Activated CD8-positive, alpha-beta T cell treated with anti-CD3 and anti-CD28 coated beads for 36 hours (primary cell): ENCODE measurements around the gene PROB1. TPM values are rescaled to one million over a fixed set of nuclear protein-coding genes. Genes with fewer than 3 reads are reported as not detected.
"Not testable (repeated sequence)": the region's sequence is repeated elsewhere in the genome, so short reads cannot be mapped to it uniquely, and the experiment has no call there.

Experiments used
- ATAC-seq: fragments of 200-7000 bp; cut with Tn5 transposase; one replicate; pipeline ENCODE4 v1.10.0; 2021; ENCODE audit warnings: mild to moderate bottlenecking, moderate library complexity
- CTCF ChIA-PET: fragments of 350-600 bp; sonication (Branson Sonifier 250); formaldehyde crosslinking; loops from one replicate; lab custom pipeline; 2021; ENCODE audit warnings: antibody characterized with exemption; lab: Charles Lee
- POLR2A ChIA-PET: fragments of 350-600 bp; sonication (Branson Sonifier 250); formaldehyde crosslinking; loops from one replicate; lab custom pipeline; 2021; ENCODE audit warnings: antibody characterized with exemption; lab: Charles Lee
- DNase-seq: peaks from one replicate; pipeline ENCODE4 v3.0.0-alpha.2; 2020
- H3K27ac Mint-ChIP-seq: one replicate; pipeline ENCODE4 v1.8.0; 2021; ENCODE audit warnings: mild to moderate bottlenecking, mixed read lengths
- H3K27me3 Mint-ChIP-seq: one replicate; pipeline ENCODE4 v1.8.0; 2021; ENCODE audit warnings: mixed read lengths
- H3K36me3 Mint-ChIP-seq: one replicate; pipeline ENCODE4 v1.8.0; 2021; ENCODE audit warnings: low read depth, mixed read lengths
- H3K4me1 Mint-ChIP-seq: one replicate; pipeline ENCODE4 v1.8.0; 2021; ENCODE audit warnings: low read depth, mixed read lengths
- H3K4me3 Mint-ChIP-seq: one replicate; pipeline ENCODE4 v1.8.0; 2021; ENCODE audit warnings: mild to moderate bottlenecking, moderate library complexity, mixed read lengths
- H3K9me3 Mint-ChIP-seq: one replicate; pipeline ENCODE4 v1.8.0; 2021; ENCODE audit warnings: mixed read lengths
- CTCF ChIP-seq: fragments of 200-600 bp; IDR thresholded peaks from one replicate; pipeline ENCODE4 v1.8.0; 2022; ENCODE audit warnings: antibody characterized with exemption, mild to moderate bottlenecking
- intact Hi-C: fragments of 100-400 bp; cut with micrococcal nuclease; formaldehyde crosslinking; loops from one replicate; pipeline ENCODE4 v1.10.0; 2022
- total RNA-seq, 2 experiments: library from RNA; stranded (reverse); gene quantifications; one replicate each; pipeline ENCODE4 v1.2.3, GENCODE V29; 2021

PROB1 gene
- total RNA-seq, 2 experiments from 2014 or later, result 3.9 to 4.1 TPM

DNA sequence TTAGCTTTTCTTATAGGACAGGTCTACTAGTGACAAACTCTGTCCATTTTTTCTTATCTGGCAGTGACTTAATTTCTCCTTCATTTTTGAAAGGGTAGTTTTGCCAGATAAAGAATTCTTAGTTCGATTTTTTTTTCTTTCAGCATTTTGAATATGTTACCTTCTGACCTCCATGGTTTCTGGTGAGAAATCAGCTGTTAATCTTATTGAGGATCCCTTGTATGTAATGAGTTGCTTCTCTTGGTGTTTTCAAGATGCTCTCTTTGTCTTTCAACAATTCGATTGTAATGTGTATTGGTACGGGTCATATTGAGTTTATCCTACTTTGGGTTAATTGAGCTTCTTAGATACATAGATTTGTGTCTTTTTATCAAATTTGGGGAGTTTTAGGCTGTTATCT lies 40.7 kb downstream of the PROB1 start:
- Mint-ChIP-seq H3K27me3 (no peaks in the 10 kb centered on the region), H3K4me1 (peaks cover 32% of the 10 kb centered on the region), H3K36me3 (peaks cover 15% of the 10 kb centered on the region), H3K27ac (peak overlapping the region; percentile 32), H3K9me3 (peaks cover 4% of the 10 kb centered on the region), H3K4me3 (no peak overlapping the region)
- DNase-seq (no peak), ATAC-seq (no peak)
- POLR2A ChIA-PET, result interaction anchor here (0.9 to 1.0 kb wide), 2 partner anchors 12 to 79 kb away, joined by 3 read pairs; no protein-coding TSS in a partner anchor
- intact Hi-C loops, result no loop called here
- TF ChIP-seq CTCF, result no peak
- CTCF ChIA-PET, result interaction anchor here (0.9 kb wide), 2 partner anchors 9 to 1002 kb away, joined by 3 read pairs; partner anchors contain the start of gene KDM3B

GRCh38 chr5:139347863-139348262 lies 47.0 kb downstream of the PROB1 start:
- H3K27me3 Mint-ChIP-seq, ATAC-seq, H3K4me3 Mint-ChIP-seq, POLR2A ChIA-PET, intact Hi-C loops, CTCF ChIA-PET, DNase-seq, H3K9me3 Mint-ChIP-seq, H3K27ac Mint-ChIP-seq: not testable (repeated sequence)
- Mint-ChIP-seq H3K36me3 (peaks cover 28% of the 10 kb centered on the region), H3K4me1 (peaks cover 44% of the 10 kb centered on the region)

- intact Hi-C loops, H3K4me3 Mint-ChIP-seq, DNase-seq, ATAC-seq, POLR2A ChIA-PET, H3K27me3 Mint-ChIP-seq, H3K9me3 Mint-ChIP-seq: not testable (repeated sequence)
- CTCF ChIA-PET, result interaction anchor here (0.7 to 1.2 kb wide), 3 partner anchors 46 to 77 kb away, joined by 3 to 4 read pairs (median 4); no protein-coding TSS in a partner anchor
- Mint-ChIP-seq H3K4me1 (peaks cover 45% of the 10 kb centered on the region), H3K27ac (peak overlapping the region; percentile 7), H3K36me3 (peaks cover 29% of the 10 kb centered on the region)
Observed at GRCh38 chr5:139345442-139345841, 49.5 kb downstream of the PROB1 start.

- no peaks in the 10 kb centered on the region for H3K27me3 Mint-ChIP-seq
- ChIA-PET CTCF (interaction anchor here (1.2 kb wide), 1 partner anchor 25 kb away, joined by 3 read pairs; no protein-coding TSS in a partner anchor), POLR2A (interaction anchor here (0.6 to 1.1 kb wide), 6 partner anchors 9 to 83 kb away, joined by 3 to 4 read pairs (median 3); partner anchors contain the start of gene MATR3)
- H3K9me3 Mint-ChIP-seq, result no peaks in the 10 kb centered on the region
- H3K4me1 Mint-ChIP-seq, result peaks cover 49% of the 10 kb centered on the region
- no peak for TF ChIP-seq CTCF
- H3K4me3 Mint-ChIP-seq, result peak overlapping the region; percentile 89
- no peak for DNase-seq
- peaks cover 29% of the 10 kb centered on the region for H3K36me3 Mint-ChIP-seq
- no peak for ATAC-seq
- intact Hi-C loops, result loop anchor here (5.0 kb wide), 1 partner anchor 48 kb away; no protein-coding TSS in a partner anchor
- H3K27ac Mint-ChIP-seq, result peak overlapping the region; percentile 55
Observed at GRCh38 chr5:139344177-139344576, 50.7 kb downstream of the PROB1 start.

DNA sequence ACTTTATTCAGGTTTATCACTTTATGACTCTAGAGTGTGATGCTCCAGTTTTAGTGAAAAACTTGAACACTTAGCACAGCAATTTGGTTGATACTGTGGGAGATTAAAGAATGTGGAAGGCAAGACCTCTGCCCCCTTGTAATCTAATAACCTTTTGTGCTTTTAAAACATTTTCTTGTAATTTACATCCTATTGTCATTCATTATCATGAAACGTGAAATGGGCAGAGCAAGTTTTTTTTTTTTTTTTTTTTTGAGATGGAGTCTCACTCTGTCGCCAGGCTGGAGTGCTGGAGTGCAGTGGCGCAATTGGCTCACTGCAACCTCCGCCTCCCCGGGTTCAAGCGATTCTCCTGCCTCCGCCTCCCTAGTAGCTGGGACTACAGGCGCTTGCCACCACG lies 51.4 kb downstream of the PROB1 start:
- no peaks in the 10 kb centered on the region for H3K27me3 Mint-ChIP-seq
- H3K4me1 Mint-ChIP-seq, result peaks cover 45% of the 10 kb centered on the region
- CTCF ChIA-PET, result no interaction called here

More for the DNA sequence above, 51.4 kb downstream of the PROB1 start:
- Mint-ChIP-seq H3K9me3 (no peaks in the 10 kb centered on the region), H3K27ac (peak overlapping the region; percentile 95), H3K36me3 (peaks cover 26% of the 10 kb centered on the region), H3K4me3 (peak overlapping the region; percentile 89)
- POLR2A ChIA-PET, result interaction anchor here (0.6 to 1.1 kb wide), 2 partner anchors 40 to 50 kb away, joined by 3 to 4 read pairs; partner anchors contain the start of gene MATR3
- DNase-seq (no peak), ATAC-seq (no peak)
- TF ChIP-seq CTCF, result no peak
- intact Hi-C loops, result loop anchor here (5.0 kb wide), 1 partner anchor 49 kb away; no protein-coding TSS in a partner anchor
